GM18951 (cell line): ENCODE results near the gene SNX14.

Source experiments
- POLR2A ChIP-seq: IDR thresholded peaks from 4 replicates; pipeline ENCODE4 v1.6.1; 2011; ENCODE audit warnings: mild to moderate bottlenecking; ENCODE audit not compliant: insufficient read length, insufficient read depth; ENCODE audit errors: extremely low read depth
- in situ Hi-C: fragments of 300-500 bp; cut with MboI; formaldehyde crosslinking; loops from one replicate; pipeline ENCODE4 v1.12.0; 2022; ENCODE audit warnings: low sequenced_read_pairs, mixed read lengths, inconsistent platforms; ENCODE audit not compliant: unreplicated experiment

The SNX14 gene

DNA sequence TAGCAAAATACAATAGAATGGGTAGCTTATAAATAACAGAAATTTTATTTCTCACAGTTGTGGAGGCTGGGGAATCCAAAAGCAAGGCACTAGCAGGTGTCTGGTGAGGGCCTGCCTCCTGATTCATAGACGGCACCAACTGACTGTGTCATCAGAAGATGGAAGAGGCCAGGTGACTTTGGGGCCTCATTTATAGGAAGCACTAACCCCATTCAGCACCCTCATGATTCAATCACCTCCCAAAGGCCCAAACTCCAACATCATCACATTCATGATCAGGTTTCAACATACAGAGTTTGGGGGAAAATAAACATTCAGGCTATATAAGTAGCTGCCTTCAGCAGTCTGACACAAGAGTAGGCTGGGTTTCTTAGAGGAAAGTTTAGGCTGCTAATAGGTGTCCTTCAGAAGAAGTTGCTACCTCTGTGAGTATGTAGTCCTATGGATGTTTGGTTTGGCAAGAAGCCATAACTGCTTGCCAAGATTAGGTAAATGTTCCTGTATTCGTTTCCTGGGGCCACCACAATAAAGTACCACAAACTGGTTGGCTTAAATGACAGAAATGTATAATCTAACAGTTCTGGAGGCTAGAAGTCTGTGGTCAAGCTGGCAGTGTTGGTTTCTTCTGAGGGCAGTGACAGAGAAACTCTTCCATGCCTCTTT is 94.9 kb downstream of the SNX14 start:
- in situ Hi-C loops, result no loop called here
- no peak for TF ChIP-seq POLR2A

DNA sequence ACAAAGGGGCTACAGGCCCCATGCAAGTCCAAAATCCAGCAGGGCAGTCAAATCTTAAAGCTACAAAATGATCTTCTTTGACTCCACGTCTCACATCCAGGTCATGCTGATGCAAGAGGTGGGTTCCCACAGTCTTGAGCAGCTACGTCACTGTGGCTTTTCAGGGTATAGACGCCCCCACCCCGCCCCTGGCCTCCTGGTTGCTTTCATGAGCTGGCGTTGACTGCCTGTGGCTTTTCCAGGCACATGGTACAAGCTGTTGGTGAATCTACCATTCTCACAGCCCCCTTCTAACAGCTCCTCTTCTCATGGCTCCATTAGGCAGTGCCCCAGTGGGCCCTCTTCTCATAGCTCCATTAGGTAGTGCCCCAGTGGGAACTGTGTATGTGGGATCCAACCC is 96.8 kb downstream of the SNX14 start:
- in situ Hi-C loops, result no loop called here
- no peak for TF ChIP-seq POLR2A

DNA sequence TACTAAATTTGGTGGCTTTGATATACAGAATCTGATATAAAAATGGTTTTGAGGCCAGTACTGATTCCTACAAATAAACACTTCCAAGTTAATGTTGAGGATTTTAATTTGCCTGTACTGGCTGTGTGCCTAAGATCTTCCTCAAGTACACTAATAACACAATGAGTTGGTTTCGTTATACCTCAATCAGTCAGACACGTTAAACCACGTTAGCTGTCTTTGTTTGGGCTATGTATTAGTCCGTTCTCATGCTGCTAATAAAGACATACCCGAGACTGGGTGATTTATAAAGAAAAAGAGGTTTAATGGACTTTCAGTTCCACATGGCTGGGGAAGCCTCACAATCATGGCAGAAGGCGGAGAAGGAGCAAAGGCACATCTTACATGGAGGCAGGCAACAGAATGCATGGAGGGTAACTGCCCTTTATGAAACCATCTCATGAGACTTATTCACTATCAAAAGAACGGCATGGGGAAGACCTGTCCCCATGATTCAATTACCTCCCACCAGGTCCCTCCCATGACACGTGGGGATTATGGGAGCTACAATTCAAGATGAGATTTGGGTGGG is 97.6 kb downstream of the SNX14 start:
- TF ChIP-seq POLR2A, result no peak
- in situ Hi-C loops, result no loop called here

DNA sequence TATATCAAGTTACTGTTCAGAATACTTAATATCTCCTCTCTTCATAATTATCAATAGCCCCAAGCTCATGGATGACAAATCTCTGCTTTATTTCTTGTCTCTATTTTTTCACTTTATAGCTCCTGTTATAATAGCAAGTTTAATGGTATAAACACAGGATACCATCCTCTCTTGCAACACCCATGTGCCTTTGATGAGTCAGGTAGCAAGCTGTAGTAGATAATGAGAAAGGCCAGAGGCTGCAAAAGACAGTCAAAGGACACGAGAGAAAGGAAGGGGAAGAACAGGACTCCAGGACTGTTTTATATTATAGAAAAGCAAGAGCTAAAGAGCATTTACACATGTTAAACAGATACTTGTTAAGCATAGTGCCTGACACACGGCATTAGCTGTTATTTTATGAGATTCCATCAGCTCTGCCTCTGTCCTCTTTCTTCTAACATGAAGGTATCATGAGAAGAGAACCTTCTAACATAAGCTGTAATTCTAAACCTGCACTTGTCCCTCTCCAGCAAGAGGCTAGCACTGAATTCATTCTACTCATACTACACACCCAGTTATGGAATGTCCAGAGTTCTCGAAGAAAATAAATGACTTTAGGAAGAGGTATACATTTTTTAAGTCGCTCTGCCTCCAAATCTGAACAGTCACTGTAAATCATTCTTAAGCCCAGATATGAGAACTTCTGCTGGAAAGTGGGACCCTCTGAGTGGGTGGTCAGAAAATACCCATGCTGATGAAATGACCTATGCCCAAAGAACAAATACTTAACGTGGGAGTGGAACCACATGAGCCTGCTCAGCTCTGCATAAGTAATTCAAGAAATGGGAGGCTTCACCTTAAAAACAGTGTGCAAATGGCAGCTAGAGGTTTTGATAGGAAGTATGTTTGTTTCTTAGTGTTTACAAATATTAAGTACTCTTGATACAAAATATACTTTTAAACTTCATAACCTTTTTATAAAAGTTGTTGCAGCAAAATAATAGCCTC is 98.8 kb downstream of the SNX14 start:
- in situ Hi-C loops, result no loop called here
- no peak for TF ChIP-seq POLR2A

DNA sequence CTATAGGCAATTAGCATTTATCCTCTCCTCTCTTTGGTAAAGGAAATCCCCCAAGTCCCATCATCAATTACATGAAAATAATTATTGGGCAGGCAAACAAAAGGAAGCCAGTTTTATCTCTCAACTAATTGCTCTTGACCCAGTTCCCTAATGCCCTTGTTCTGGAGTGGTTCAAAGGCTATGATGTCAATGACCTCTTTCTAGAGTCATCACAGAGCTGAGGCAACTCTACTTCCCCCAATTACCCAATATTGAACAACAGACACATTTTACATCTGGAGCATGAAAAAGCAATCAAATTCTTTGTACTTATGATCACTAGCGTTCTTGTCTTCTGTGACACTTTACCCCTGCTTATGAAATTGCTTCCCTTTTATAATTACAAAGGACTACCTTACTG is 100.3 kb downstream of the SNX14 start:
- no peak for TF ChIP-seq POLR2A
- in situ Hi-C loops, result no loop called here

DNA sequence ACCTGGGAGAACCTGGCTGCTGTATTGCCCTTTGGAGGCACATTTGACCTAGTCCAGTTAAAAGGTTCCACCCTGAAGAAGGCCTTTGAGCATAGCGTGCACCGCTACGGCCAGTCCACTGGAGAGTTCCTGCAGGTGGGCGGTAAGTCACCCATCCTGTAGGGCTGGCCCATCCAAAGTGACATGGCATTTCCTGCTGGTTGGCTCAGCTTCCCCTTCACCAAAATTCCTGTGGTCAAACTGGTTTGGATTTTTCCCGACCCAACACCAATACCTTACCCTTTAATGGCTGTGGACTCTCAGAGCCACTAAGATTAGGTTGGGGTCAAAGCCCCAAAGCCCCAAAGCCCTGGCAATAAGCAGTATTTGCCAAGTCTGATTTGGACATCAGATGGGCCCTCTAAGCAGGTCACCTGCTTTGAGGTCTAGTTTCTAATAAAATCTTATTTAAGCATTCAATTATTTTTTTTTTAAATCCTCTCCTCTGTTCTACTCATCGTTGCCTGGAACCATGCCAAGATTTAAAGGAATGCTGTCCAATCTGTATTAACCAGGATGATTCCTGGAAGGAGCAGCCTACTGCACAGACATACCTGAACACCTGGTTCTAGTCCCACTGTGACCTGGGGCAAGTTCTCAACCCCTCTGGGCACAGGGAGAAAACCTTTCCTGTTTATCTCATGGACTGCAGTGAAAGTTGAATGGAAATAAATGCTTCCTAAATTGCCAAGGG is 103.0 kb downstream of the SNX14 start:
- TF ChIP-seq POLR2A, result no peak
- in situ Hi-C loops, result no loop called here

DNA sequence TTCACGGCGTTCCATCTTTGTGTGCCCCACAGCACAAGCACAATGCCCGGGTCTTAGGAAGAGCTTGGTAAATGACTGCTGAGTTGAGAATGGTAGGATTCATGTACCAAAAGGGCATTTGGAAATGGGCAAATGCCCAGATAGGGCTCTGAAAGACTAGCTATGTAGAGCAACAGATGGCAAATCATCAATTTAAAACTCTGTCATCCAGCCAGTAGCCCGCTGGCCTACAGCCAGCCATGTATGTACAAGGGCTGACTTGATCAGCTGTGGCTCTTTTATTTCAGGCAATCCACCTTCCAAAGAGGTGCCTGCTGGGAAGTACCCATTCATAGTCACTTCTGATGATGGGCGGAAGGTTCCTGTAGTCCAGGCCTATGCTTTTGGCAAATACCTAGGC is 108.7 kb downstream of the SNX14 start:
- TF ChIP-seq POLR2A, result no peak
- in situ Hi-C loops, result loop anchor here (5.0 kb wide), 1 partner anchor 133 kb away; no protein-coding TSS in a partner anchor

DNA sequence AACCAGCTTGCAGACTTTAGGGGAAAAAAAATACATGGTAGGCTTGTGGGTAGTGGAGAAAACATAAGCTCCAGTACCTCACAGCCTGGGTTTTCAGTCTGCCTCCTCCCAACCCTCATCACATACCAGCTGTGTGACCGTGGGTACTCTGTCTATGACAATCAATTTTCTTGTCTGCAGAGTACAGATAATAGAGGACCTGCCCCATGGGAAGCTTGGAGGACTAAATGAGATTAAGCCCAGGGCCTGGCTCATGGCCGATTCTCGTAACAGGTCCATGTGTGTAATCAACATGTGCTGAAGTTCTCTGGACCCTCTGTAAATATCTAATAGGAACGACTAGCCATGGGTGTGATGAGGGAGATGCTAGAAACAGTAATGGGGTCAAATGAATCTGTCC is 109.8 kb downstream of the SNX14 start:
- no peak for TF ChIP-seq POLR2A
- in situ Hi-C loops, result no loop called here

DNA sequence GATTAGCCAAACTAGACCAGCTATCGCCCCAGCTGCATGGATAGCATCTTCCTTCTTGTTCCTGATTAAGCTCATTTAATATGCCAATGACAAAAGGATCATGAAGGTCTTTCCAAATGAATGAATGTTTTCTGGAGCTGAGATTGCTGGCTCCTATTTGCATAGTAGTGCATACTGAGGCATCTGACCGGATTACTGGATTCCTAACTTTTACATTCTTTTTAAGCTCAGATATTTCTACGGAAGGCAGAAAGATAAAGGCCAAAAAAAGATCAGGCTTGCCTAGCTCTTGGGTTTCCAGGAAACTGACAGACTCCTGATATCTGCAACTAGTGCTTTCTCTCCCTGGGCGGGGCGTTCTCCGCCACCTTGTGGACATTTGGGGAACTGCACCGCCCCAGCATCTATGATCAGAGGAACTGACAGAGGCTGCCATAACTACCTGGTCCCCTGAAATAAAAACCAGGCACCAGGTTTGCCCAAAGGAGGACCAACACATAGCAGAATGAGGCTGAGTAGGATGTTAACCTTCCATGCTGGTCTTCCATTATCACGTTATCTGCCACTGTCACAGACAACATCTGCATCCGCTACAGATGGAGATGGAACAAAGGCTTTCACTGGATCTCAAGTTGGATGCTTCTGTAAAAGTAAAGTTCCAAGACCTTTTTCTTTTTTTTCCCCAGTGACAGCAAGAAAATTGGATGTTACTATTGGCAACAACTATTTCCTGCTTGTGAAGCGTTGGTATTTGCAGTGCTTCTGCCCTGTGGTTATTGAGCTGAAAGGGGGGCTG is 110.6 kb downstream of the SNX14 start:
- in situ Hi-C loops, result no loop called here
- no peak for TF ChIP-seq POLR2A

DNA sequence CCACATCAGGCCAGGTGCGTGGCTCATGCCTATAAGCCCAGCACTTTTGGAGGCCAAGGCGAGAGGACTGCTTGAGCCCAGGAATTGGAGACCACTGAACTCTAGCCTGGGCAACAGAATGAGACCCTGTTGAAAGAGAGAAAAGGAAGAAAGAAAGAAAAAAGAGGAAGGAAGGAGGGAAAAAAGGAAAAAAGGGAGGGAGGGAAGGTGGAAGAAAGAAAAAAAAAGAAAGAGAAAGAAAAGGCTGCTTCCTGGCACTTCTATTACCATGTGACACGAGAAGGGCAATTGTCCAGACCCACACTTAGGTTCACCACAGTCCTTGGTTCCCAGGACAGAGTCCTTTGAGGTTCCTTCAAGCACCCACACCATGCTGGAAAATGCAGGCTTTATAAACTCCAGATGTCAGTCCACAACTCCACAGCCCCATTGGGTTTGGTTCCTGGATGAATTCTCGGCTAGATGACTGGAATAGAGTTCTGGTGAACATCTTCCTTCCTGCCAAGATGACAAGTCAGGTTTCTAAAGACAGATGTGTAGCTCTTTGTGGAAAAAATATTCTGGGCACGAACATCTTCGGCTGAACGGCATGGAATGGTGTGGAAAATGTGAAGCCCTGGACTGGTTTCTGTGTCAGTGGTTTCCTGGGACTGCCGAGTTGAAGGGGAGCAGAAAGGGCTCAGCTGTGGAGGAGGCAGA is 111.3 kb downstream of the SNX14 start:
- no peak for TF ChIP-seq POLR2A
- in situ Hi-C loops, result no loop called here

DNA sequence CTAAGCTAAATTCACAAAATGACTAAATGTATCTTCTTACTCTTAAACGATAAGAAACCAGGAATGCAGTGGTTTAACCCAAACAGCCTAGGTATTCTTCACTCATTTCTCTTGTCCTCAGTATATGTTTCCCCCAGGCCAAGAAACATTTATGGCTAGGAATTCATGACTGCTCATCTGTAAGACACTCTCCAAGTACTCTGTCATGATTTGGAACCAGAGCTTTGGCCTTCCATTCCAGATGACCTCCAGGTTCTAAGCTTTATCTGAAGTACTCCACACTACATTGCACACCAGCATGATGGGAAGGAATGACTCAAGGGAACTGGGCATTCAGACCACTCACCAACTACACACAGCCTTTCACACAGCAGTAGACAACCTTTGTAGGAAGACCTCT is 114.5 kb downstream of the SNX14 start:
- TF ChIP-seq POLR2A, result no peak

DNA sequence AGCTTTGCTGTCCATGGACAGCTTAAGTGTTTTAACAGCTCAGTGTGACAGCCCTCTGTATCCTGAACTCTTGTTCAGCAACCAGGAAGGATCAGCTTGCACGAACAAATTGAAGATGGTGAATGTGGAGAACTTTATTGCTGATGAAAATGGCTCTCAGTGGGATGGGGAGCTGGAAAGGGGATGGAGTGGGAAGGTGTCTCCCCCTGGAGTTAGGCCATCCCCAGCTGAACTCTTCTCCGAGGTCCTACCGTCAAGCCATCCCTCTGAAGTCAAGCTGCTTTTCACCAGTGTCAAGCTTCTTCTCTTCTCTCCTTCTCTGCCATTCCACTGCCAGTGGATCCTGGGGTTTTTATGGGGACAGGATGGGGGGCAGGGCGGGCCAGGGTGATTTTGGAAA is 117.1 kb downstream of the SNX14 start:
- TF ChIP-seq POLR2A, result no peak
- in situ Hi-C loops, result no loop called here

More for the DNA sequence above, 114.5 kb downstream of the SNX14 start:
- in situ Hi-C loops, result no loop called here
